ENCODE data around the gene IFT74. TPM values are rescaled to one million over a fixed set of nuclear protein-coding genes. Genes with fewer than 3 reads are reported as not detected.

Gene IFT74
- total RNA-seq, 1 experiment from 2014 or later = 6.0 TPM

DNA sequence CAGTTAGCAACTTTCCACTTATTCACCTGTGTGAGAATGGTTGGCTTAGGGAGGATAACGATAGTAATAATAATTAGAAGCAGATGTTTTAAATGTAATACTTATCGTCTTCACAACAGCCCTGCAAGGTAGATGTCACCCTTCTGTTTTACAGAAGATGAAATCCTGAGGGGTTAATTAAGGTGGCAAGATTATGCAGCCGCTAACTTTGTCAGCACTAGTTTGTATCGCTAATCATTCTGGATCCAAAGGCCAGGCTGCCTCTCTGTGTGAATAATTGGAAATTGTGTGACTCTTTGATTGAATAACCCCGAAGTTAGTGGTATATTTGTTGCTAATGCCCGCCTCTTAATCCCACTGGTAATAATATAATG is 635 bp downstream of the IFT74 start:
- Histone ChIP-seq H3K27ac (ENCODE audit: low read length) (peak overlapping the region; percentile 80), H3K9me3 (ENCODE audit: control insufficient read depth, insufficient read depth, low read depth, low read length) (no peaks in the 10 kb centered on the region), H3K27me3 (ENCODE audit: control insufficient read depth, insufficient read depth, low read length) (no peaks in the 10 kb centered on the region), H3K4me3 (ENCODE audit: low read depth in 2 of 2, low read length in 2 of 2) (peak overlapping the region; percentile 55 to 68), H3K4me1 (ENCODE audit: control insufficient read depth, insufficient read depth, low read length) (no peaks in the 10 kb centered on the region), H3K36me3 (ENCODE audit: control insufficient read depth, insufficient read depth, low read length) (no peaks in the 10 kb centered on the region)
- TSS peak; percentile 79 for BruUV-seq (replicated peaks)
- in situ Hi-C loops (cut with HindIII; ENCODE audit: low pct_unique_long_range_greater_than_20kb, low sequenced_read_pairs) (no loop called here), intact Hi-C loops (cut with micrococcal nuclease; ENCODE audit: unreplicated experiment) (no loop called here)
- no peak for DNase-seq (ENCODE audit: low read depth, low spot score)
- TF ChIP-seq POLR2AphosphoS5 (IDR thresholded peaks at IDR 0.05; ENCODE audit: low read depth, low read length) = no peak
- TF ChIP-seq, protein P1, sequence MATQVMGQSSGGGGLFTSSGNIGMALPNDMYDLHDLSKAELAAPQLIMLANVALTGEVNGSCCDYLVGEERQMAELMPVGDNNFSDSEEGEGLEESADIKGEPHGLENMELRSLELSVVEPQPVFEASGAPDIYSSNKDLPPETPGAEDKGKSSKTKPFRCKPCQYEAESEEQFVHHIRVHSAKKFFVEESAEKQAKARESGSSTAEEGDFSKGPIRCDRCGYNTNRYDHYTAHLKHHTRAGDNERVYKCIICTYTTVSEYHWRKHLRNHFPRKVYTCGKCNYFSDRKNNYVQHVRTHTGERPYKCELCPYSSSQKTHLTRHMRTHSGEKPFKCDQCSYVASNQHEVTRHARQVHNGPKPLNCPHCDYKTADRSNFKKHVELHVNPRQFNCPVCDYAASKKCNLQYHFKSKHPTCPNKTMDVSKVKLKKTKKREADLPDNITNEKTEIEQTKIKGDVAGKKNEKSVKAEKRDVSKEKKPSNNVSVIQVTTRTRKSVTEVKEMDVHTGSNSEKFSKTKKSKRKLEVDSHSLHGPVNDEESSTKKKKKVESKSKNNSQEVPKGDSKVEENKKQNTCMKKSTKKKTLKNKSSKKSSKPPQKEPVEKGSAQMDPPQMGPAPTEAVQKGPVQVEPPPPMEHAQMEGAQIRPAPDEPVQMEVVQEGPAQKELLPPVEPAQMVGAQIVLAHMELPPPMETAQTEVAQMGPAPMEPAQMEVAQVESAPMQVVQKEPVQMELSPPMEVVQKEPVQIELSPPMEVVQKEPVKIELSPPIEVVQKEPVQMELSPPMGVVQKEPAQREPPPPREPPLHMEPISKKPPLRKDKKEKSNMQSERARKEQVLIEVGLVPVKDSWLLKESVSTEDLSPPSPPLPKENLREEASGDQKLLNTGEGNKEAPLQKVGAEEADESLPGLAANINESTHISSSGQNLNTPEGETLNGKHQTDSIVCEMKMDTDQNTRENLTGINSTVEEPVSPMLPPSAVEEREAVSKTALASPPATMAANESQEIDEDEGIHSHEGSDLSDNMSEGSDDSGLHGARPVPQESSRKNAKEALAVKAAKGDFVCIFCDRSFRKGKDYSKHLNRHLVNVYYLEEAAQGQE (IDR thresholded peaks at IDR 0.05; ENCODE audit: insufficient read depth in 1 of 2, low read depth in 2 of 2, low read length in 1 of 2) = no peak
- TF ChIP-seq, protein P2, sequence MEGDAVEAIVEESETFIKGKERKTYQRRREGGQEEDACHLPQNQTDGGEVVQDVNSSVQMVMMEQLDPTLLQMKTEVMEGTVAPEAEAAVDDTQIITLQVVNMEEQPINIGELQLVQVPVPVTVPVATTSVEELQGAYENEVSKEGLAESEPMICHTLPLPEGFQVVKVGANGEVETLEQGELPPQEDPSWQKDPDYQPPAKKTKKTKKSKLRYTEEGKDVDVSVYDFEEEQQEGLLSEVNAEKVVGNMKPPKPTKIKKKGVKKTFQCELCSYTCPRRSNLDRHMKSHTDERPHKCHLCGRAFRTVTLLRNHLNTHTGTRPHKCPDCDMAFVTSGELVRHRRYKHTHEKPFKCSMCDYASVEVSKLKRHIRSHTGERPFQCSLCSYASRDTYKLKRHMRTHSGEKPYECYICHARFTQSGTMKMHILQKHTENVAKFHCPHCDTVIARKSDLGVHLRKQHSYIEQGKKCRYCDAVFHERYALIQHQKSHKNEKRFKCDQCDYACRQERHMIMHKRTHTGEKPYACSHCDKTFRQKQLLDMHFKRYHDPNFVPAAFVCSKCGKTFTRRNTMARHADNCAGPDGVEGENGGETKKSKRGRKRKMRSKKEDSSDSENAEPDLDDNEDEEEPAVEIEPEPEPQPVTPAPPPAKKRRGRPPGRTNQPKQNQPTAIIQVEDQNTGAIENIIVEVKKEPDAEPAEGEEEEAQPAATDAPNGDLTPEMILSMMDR (IDR thresholded peaks at IDR 0.05) = no peak
- no peak for TF ChIP-seq TCF7L2 (IDR thresholded peaks at IDR 0.05; ENCODE audit: low read depth, low read length)
- TF ChIP-seq SIN3A (IDR thresholded peaks at IDR 0.05; ENCODE audit: borderline replicate concordance, insufficient read depth, low read depth, low read length) = no peak
- no peak; the same call in 1 of the 2 replicates for ATAC-seq
- CTCF ChIA-PET = no interaction called here
- POLR2A ChIA-PET = no interaction called here

DNA sequence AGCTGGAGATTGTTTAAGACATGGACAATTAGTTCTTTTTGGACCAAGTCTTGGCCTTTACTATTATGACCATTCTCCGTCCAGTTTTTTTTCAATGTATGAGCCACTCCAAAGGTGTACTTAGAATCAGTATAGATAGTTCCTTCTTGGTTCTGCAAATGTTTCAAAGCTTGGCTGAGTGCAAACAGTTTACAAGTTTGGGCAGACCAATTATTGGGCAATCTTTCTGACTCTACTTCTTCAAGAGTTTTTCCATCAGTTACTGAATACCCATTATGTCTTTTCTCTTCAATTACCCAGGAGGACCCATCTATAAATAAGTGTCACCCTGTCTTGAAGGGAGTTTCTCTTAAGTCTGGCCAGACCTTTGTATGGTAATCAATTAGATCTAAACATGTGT is 15.5 kb downstream of the IFT74 start:
- ATAC-seq (no peak), DNase-seq (ENCODE audit: low read depth, low spot score) (no peak)
- no peaks in the 10 kb centered on the region for H3K4me1 ChIP-seq (ENCODE audit: control insufficient read depth, insufficient read depth, low read length)
- no peaks in the 10 kb centered on the region for H3K27me3 ChIP-seq (ENCODE audit: control insufficient read depth, insufficient read depth, low read length)
- in situ Hi-C loops (cut with HindIII; ENCODE audit: low pct_unique_long_range_greater_than_20kb, low sequenced_read_pairs) (no loop called here), intact Hi-C loops (cut with micrococcal nuclease; ENCODE audit: unreplicated experiment) (loop anchor here (10.0 kb wide), 1 partner anchor 227 kb away; no protein-coding TSS in a partner anchor)
- H3K36me3 ChIP-seq (ENCODE audit: control insufficient read depth, insufficient read depth, low read length) = no peaks in the 10 kb centered on the region
- no peaks in the 10 kb centered on the region for H3K9me3 ChIP-seq (ENCODE audit: control insufficient read depth, insufficient read depth, low read depth, low read length)
- ChIA-PET POLR2A (no interaction called here), CTCF (no interaction called here)
- no peak overlapping the region for H3K4me3 ChIP-seq (ENCODE audit: low read depth in 2 of 2, low read length in 2 of 2)
- TF ChIP-seq POLR2AphosphoS5 (IDR thresholded peaks at IDR 0.05; ENCODE audit: low read depth, low read length) (no peak), TCF7L2 (IDR thresholded peaks at IDR 0.05; ENCODE audit: low read depth, low read length) (no peak), SIN3A (IDR thresholded peaks at IDR 0.05; ENCODE audit: borderline replicate concordance, insufficient read depth, low read depth, low read length) (no peak)
- TF ChIP-seq, protein P1 (IDR thresholded peaks at IDR 0.05; ENCODE audit: insufficient read depth in 1 of 2, low read depth in 2 of 2, low read length in 1 of 2) = no peak
- TF ChIP-seq, protein P2 (IDR thresholded peaks at IDR 0.05) = no peak
- BruUV-seq (replicated peaks) = no TSS peak
- H3K27ac ChIP-seq (ENCODE audit: low read length) = no peak overlapping the region
